ENCODE measurements around the gene KRT77.

Gene KRT77

GRCh38 chr12:52655720-52656124 lies 47.6 kb downstream of the KRT77 start:
- DNase-seq (ENCODE audit: low spot score) = no peak

GRCh38 chr12:52655251-52655650 lies 48.1 kb downstream of the KRT77 start:
- DNase-seq (ENCODE audit: low spot score) = no peak

GRCh38 chr12:52651726-52652261 lies 51.5 kb downstream of the KRT77 start, which contains the start of gene KRT2:
KRT2 (minus strand) TSS chr12:52652211; CDS start chr12:52652142, 69 bp downstream.
- no peak for DNase-seq (ENCODE audit: low spot score)

- DNase-seq (ENCODE audit: low spot score) = no peak
Measured at GRCh38 chr12:52650520-52651081, 52.7 kb downstream of the KRT77 start.

DNA sequence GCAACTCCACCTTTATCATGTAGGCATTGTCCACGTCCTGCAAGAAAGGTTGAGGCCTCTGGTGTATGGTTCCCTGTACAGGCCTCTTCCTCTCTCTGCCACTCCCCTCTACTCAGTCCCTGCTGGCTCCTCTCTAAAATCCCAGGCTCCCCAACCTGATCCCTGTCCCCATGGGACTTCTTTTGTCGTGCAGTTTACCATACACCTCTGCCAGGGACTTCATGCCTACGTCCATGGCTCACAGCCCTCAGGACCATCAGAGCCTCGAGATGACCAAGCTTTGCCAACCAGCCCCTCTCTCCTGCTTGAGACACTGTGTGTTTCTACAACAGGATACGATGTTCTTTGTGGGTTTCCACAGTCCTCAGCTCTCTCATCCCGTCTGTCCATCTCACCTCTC lies 54.3 kb downstream of the KRT77 start:
- no peak for DNase-seq (ENCODE audit: low spot score)

GRCh38 chr12:52648012-52648550 lies 55.2 kb downstream of the KRT77 start:
- no peak for DNase-seq (ENCODE audit: low spot score)

DNA sequence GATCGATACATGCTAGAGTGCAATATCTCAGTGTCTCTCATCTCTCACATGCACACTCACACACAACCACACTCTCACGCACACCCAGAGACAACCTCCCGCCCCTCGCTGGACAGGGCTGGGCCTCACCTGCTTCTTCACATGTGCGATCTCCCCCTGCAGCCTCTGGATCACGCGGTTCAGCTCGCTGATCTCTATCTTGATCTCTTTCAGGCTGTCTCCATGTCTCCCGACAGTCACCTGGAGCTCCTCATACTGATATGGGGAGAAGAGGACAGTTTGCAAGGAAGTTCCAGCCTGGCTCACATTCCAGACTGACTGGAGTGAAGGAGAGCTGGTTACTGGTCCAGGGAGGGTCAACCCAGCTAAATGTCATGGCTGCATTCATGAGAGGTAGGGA lies 55.7 kb downstream of the KRT77 start:
- no peak for DNase-seq (ENCODE audit: low spot score)

DNA sequence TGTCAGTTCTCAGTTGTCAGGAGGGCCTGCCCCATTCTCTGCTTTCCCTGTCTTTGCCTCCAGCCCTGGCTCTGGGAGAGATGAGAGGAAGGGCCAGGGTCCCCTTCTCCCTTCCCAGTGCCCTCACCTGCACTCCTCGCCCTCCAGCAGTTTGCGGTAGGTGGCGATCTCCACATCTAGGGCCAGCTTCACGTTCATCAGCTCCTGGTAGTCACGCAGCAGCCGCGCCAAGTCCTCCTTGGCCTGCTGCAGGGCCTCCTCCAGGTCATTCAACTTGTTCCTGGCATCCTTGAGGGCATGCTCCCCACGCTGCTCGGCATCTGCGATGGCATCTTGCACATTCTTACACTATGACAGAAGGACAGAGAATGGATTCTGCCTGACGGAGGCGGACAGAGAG lies 56.7 kb downstream of the KRT77 start:
- DNase-seq (ENCODE audit: low spot score) = no peak

DNA sequence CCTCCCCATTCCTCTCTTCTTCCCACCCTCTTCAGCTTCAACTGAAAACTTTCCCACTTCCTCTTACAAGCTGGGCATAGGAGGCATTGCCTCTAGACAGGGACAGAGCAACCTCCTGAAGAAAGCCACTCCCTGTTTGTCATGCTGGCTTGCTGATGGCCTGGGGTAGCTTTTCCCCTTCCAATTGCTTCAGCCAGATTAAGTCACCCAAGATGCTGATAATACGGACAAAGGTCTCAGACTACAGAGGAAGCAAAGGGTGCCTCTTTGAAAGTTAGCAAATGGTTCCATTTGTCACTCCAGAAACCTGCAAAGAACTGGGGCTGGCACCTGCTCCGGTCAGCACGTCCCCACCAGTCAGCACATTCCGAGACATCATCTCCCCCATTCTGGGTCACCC lies 57.3 kb downstream of the KRT77 start:
- no peak for DNase-seq (ENCODE audit: low spot score)

GRCh38 chr12:52645120-52645761 lies 58.1 kb downstream of the KRT77 start:
- DNase-seq (ENCODE audit: low spot score) = no peak

GRCh38 chr12:52644078-52644415 lies 59.3 kb downstream of the KRT77 start:
- no peak for DNase-seq (ENCODE audit: low spot score)

GRCh38 chr12:52643233-52644077 lies 59.9 kb downstream of the KRT77 start:
- DNase-seq (ENCODE audit: low spot score) = no peak

- no peak for DNase-seq (ENCODE audit: low spot score)
Measured at GRCh38 chr12:52641468-52641867, 61.9 kb downstream of the KRT77 start.
